ENCODE results near the gene FAM120C.

FAM120C gene

GRCh38 chrX:54044877-54045338 is 138.1 kb downstream of the FAM120C start:
- Histone ChIP-seq H3K4me2 (ENCODE audit: low read depth, low read length, poor library complexity, severe bottlenecking) (peak overlapping the region; percentile 72), H3K79me2 (ENCODE audit: insufficient read depth, low read length) (peaks cover 10% of the 10 kb centered on the region; the same call in 1 of the 2 replicates), H2AFZ (ENCODE audit: low read depth, low read length, severe bottlenecking) (peak overlapping the region; percentile 79), H3K27ac (ENCODE audit: low read depth, low read length) (peak overlapping the region; percentile 88), H3K4me3 (ENCODE audit: insufficient read depth, low read length, poor library complexity, severe bottlenecking) (peak overlapping the region; percentile 44), H3K9me3 (ENCODE audit: insufficient read depth, low read length) (no peaks in the 10 kb centered on the region), H3F3A (ENCODE audit: insufficient read depth) (0 out of 2 replicates have a peak, but pooled peaks cover 5% of the 10 kb centered on the region), H3K9me2 (replicated peaks; ENCODE audit: insufficient read depth, low read length) (no peaks in the 10 kb centered on the region), H3K9ac (ENCODE audit: low read length) (peak overlapping the region; percentile 93), H3K27me3 (ENCODE audit: low read length) (no peaks in the 10 kb centered on the region), H3K36me3 (ENCODE audit: low read length) (no peaks in the 10 kb centered on the region; the same call in 1 of the 2 replicates), H4K20me1 (ENCODE audit: low read depth, low read length) (no peaks in the 10 kb centered on the region)
- TF ChIP-seq EZH2phosphoT487 (conservative IDR thresholded peaks at IDR 0.05; ENCODE audit: low read length): no peak

DNA sequence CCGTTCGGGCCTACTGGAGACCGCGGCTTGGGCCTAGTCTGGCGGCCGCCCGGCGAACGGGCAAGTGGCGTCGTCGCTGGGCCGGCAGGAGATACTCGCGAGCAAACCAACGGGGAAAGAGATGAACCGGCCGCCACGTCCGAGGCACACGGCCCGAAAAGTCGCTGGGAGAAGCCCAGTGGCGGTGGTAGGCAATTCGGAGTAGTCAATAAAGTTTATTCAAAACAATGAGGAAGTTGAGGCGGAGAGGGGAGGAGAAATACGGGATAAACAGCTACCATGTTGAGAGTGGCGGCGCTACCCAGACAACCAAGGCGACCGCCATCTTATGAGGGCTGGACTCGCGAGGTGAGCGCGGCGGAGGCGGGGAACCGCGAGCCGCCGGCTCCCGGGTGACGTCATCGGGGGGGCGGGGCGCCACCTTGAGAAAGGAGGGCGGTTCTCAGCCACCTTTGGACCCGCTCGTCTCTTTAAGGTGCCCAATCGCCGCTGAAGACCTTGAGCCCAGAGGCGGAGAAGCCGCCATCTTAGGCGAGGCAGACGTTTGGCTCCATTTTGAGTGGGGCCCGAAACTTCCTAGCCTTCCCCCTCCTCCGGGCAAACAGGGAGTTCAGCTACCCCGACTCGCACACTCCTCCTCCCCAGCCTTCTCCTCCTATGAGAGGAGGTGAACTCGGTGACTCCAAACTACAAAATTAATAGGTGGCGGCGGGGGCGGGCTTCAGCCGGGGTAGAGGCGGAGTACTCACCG is 138.8 kb downstream of the FAM120C start, which contains the start of gene PHF8:
PHF8 (minus strand) TSS at position 348 of the 751 bp plus-strand sequence. CDS start 1,745 bp downstream, outside the sequence.
- H3K9me3 ChIP-seq (ENCODE audit: insufficient read depth, low read length): no peaks in the 10 kb centered on the region
- H3K27ac ChIP-seq (ENCODE audit: low read depth, low read length): peak within 1 kb of the TSS; percentile 88
- no peaks in the 10 kb centered on the region for H4K20me1 ChIP-seq (ENCODE audit: low read depth, low read length)
- H3F3A ChIP-seq (ENCODE audit: insufficient read depth): 0 out of 2 replicates have a peak, but pooled peaks cover 5% of the 10 kb centered on the region
- H3K79me2 ChIP-seq (ENCODE audit: insufficient read depth, low read length): peaks cover 10% of the 10 kb centered on the region; the same call in 1 of the 2 replicates
- H3K4me2 ChIP-seq (ENCODE audit: low read depth, low read length, poor library complexity, severe bottlenecking): peak within 1 kb of the TSS; percentile 87
- peak within 1 kb of the TSS; percentile 79 for H2AFZ ChIP-seq (ENCODE audit: low read depth, low read length, severe bottlenecking)
- H3K4me3 ChIP-seq (ENCODE audit: insufficient read depth, low read length, poor library complexity, severe bottlenecking): peak within 1 kb of the TSS; percentile 95
- no peaks in the 10 kb centered on the region for H3K27me3 ChIP-seq (ENCODE audit: low read length)
- peak within 1 kb of the TSS; percentile 93 for H3K9ac ChIP-seq (ENCODE audit: low read length)
- TF ChIP-seq EZH2phosphoT487 (conservative IDR thresholded peaks at IDR 0.05; ENCODE audit: low read length): no peak
- TF ChIP-seq CTCF (IDR thresholded peaks at IDR 0.05; ENCODE audit: insufficient read depth, low read length, poor library complexity, severe bottlenecking): no peak
- H3K9me2 ChIP-seq (replicated peaks; ENCODE audit: insufficient read depth, low read length): no peaks in the 10 kb centered on the region
- H3K36me3 ChIP-seq (ENCODE audit: low read length): no peaks in the 10 kb centered on the region; the same call in 1 of the 2 replicates

- H3K27ac ChIP-seq (ENCODE audit: low read depth, low read length): peak overlapping the region; percentile 88
- H3K79me2 ChIP-seq (ENCODE audit: insufficient read depth, low read length): peaks cover 10% of the 10 kb centered on the region; the same call in 1 of the 2 replicates
- peak overlapping the region; percentile 87 for H3K4me2 ChIP-seq (ENCODE audit: low read depth, low read length, poor library complexity, severe bottlenecking)
- H3F3A ChIP-seq (ENCODE audit: insufficient read depth): 0 out of 2 replicates have a peak, but pooled peaks cover 5% of the 10 kb centered on the region
- no peaks in the 10 kb centered on the region; the same call in 1 of the 2 replicates for H3K36me3 ChIP-seq (ENCODE audit: low read length)
- TF ChIP-seq CTCF (IDR thresholded peaks at IDR 0.05; ENCODE audit: insufficient read depth, low read length, poor library complexity, severe bottlenecking): no peak
- no peak for TF ChIP-seq EZH2phosphoT487 (conservative IDR thresholded peaks at IDR 0.05; ENCODE audit: low read length)
- H2AFZ ChIP-seq (ENCODE audit: low read depth, low read length, severe bottlenecking): peak overlapping the region; percentile 70
- no peaks in the 10 kb centered on the region for H3K9me3 ChIP-seq (ENCODE audit: insufficient read depth, low read length)
- H3K4me3 ChIP-seq (ENCODE audit: insufficient read depth, low read length, poor library complexity, severe bottlenecking): peak overlapping the region; percentile 95
- H4K20me1 ChIP-seq (ENCODE audit: low read depth, low read length): no peaks in the 10 kb centered on the region
- no peaks in the 10 kb centered on the region for H3K9me2 ChIP-seq (replicated peaks; ENCODE audit: insufficient read depth, low read length)
- peak overlapping the region; percentile 93 for H3K9ac ChIP-seq (ENCODE audit: low read length)
- H3K27me3 ChIP-seq (ENCODE audit: low read length): no peaks in the 10 kb centered on the region
Observed at GRCh38 chrX:54043541-54044125, 139.4 kb downstream of the FAM120C start.
